Left cardiac atrium (tissue), 4 donors: ENCODE results near the gene DEPP1. TPM values are rescaled to one million over a fixed set of nuclear protein-coding genes. Genes with fewer than 3 reads are reported as not detected.

Experiments used
- ATAC-seq, 2 donors: fragments of 200-7000 bp; cut with Tn5 transposase; one replicate each; pipeline ENCODE4 v1.9.1; 2020; ENCODE audit warnings: mild to moderate bottlenecking in 2 of 2, moderate library complexity in 2 of 2
- DNase-seq: peaks from one replicate; pipeline ENCODE4 v3.0.0-alpha.2; 2020
- intact Hi-C, 2 donors: fragments of 100-400 bp; cut with DNase I; formaldehyde crosslinking; loops; one replicate each; pipeline versions ENCODE4 v1.14.1 to v1.15.1; 2022 to 2023
- total RNA-seq, 2 donors: library from RNA; stranded (reverse); fragmentation: NEBNext Ultra II Directional; extraction: Animal tissue kit (Norgen Biotek cat#: 25700); gene quantifications; one replicate each; pipeline ENCODE4 v1.2.1, GENCODE V29; 2021
- donor health status: DM: no; HTN: yes; CAD: no.
- donor health status: DM: no; HTN: yes; CAD: no; lungs with severe emphysema.
- donor health status: DM: yes; HTN: yes; CAD: no.
- donor health status: Dilated cardiomyopathy.

Gene DEPP1
- total RNA-seq, 2 donors from 2014 or later, result 36.7 to 49.2 TPM

DNA sequence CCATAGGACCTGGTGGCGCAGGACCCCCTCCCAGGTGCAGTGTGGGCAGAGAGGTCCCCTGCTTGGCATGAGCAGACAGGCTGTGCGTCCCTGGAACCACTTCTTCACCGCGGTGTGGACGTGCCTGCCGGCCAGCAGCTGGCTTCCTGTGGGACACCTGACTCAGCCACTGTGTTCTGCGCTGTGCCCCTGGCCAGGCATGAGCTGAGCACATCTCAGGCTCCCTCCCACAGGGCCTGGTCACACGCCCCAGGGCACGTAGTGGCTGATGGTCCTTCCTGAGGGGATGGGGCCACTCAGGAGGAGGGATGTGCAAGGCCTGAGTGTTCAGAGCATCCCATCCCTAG lies 3.5 kb upstream of the DEPP1 start:
- ATAC-seq (peak; percentile 7 to 52), DNase-seq (peak; percentile 66)
- intact Hi-C loops, result no loop called here

DNA sequence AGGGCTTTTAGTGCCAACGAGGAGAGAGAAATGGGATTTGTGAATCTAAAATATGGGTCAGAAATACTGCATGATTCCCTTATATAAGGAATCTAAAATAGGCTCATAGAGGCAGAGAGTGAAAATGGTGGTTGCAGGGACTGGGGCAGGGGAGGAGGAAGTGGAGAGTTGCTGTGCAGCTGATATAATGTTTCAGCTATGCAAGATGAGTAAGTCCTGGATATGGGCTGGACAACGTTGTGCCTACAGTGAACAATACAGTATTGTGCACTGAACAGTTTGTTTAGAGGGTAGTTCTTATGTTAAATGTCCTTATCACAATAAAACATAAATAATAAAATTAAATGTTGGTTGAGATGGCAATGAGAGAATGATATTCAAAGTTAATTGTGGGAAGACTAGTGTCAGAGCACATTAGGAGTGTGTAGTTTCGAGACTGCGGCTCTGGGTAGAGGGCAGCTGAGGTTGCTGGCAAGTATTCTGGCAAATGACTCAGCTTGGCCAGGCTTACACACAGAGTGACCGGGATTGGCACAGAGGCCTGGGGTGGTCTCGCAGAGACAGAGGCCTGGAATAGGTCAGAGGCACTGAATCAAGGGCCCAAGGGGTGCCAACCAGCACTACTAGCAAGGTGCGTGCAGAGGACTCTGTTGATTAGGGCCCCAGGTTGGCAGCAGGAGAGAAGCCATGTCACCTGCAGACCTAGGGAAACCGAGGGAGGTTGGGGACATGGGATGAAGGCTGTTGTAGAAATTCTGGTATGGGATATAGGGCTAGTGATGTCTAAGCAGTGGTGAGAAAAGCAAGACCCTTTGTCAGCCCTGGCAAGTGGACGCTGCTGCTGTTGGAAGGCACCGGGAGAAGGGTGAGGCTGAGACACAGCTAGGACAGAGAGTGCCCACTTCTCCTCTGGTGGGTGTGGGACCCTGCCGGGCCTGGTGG lies 2.8 kb upstream of the DEPP1 start:
- intact Hi-C loops, result no loop called here
- ATAC-seq (peak; percentile 44 to 66), DNase-seq (peak; percentile 72)

DNA sequence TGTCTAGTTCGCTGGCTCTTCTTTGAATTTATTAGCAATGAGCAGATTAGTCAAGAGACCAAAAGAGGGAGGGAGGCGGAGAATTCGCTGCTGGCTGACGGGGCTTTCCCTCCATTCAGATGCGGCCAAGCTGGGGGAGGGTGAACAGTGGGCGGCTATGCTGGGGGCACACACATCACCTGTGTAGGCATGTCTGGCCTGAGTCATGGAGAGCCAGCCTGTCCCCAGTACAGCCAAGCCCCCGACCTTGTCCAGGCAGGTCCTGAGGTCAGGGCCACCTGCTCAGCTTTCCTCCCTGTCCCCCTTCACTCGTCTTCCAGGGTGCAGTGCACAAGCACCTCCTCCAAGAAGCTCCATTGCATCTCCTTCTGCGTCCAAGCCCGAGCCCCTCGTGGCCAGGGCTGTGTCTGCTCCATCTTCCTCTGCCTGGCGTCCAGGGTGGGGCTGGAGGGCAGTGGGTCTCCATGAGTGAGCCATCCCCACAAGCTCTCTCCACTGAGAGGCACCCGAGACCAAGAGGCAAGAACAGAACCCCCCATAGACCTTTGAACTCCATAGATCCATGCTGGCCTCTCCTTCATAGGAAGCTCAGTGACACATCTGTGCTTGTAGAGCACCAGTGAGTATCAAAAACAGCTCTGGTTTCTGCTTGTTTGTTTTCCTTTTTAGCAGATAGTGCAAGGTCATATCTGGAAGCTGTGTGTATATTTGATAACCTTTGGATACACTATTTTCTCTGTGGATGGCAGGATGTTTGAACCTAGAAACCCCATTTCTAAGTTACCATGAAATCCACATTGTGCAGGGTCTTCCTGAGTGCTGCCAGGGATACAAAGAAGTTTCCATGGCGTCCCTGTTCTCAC lies 1.9 kb upstream of the DEPP1 start:
- ATAC-seq, result no peak
- DNase-seq, result no peak
- intact Hi-C loops, result no loop called here

DNA sequence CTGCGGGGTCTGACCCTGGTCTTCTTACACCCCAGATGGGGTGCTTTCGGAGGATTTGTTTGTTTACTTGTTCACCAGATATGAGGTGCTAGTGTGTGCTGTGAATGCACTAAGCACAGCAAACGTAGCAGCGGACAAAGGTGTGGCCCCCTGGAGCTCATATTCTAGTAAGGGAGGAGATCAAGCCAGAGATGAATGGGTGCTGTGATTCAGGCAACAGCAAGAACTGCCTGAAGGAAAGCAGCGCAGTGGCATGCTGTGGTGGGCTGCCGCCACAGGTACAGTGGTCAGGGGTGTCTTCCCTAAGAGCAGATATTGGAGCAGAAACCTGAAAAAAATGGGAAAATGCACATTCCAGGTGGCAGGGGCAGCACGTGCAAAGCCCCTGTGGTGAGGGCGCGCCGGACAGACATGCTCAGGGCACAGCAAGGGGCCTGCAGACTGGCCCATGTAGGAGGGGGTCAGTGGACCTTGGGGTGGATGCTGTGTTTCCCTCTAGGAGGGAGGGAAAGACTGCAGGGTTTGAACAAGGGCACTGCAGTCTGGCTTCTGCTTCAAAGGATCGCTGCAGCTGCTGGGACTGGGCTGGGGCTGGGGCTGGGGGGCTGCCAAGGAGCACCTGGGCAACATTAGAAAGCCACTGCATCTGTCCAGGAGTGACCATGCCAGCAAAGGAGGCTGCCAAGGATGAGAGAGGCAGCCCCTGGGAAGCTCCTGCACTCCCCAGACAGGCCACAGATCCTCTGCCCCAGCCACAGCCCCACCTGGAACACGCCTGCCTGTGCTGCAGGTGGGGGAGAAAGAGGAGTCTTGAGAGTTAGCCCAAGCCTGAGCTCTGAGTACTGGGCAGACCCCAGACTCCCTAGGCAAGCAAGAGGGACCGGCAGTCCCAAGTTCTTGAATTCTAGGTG lies 927 bp upstream of the DEPP1 start:
- ATAC-seq, result no peak
- peak; percentile 12 for DNase-seq
- intact Hi-C loops, result loop anchor here in 1 of 2 donors (10.0 kb wide), 1 partner anchor 105 kb away; no protein-coding TSS in a partner anchor

DNA sequence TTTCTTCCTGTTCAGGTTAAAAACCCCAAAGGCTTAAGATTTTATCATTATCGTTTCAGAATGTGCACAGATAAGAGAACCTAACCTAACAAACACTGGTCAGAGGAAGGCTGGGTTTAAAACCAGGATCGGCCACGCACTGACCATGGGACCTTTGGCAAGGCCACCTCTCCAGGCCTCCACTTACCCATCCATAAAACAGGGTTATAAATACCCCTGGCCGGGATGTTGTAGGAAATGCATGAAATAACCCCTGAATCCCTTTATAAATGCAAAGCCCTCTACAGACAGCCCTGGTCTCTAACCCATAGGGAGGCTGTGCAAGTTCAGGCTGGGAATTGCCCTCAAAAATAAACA lies 418 bp downstream of the DEPP1 start:
- no peak for ATAC-seq
- intact Hi-C loops, result loop anchor here in 1 of 2 donors (10.0 kb wide), 1 partner anchor 103 kb away; no protein-coding TSS in a partner anchor
- DNase-seq, result no peak

DNA sequence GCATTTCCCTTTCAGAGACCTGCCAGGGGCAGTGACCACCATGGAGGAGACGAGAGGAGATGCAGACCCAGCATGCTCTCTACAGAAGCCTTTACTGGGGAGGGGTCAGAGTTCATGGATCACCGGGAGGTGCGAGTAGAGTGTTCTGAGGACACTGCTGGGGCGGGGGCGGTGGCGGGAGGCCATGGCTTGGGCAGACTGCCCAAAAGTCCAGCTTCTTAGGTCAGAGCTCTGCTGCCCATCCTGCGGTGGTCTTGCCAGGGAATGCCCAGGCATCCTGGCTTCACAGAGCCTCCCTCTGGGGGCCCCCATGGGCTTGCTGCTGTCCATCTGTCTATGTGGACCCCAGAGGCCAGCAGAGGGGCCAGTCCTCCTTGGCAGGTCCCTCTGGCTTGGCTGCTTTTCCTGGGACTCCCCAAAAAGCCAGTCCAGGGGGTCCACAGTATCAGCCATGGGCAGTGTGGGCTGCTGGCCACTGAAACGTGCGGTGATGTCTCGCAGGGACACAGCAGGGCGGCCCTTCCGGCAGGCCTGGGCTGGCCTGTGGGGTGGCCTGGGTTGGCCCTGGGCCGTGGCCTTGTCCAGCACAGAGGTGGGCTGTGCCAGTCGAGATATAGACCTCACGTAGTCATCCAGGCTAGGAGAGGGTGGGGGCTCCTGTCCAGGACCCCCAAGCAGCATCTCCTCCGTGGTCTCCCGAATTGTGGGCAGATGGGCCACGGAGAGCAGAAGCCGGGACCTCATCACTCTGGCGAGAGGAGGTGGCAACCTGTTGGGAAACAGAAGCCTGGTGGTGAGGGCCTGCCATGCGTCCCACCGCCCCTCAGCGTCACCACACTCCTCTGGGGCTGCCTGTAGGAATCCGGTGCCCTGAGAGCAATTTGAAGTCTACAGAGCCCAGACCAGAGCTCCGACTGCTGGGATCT lies 1.1 kb downstream of the DEPP1 start:
- DNase-seq (no peak), ATAC-seq (peak in 1 of 2 donors; percentile 1)
- intact Hi-C loops, result loop anchor here in 1 of 2 donors (10.0 kb wide), 1 partner anchor 103 kb away; no protein-coding TSS in a partner anchor

DNA sequence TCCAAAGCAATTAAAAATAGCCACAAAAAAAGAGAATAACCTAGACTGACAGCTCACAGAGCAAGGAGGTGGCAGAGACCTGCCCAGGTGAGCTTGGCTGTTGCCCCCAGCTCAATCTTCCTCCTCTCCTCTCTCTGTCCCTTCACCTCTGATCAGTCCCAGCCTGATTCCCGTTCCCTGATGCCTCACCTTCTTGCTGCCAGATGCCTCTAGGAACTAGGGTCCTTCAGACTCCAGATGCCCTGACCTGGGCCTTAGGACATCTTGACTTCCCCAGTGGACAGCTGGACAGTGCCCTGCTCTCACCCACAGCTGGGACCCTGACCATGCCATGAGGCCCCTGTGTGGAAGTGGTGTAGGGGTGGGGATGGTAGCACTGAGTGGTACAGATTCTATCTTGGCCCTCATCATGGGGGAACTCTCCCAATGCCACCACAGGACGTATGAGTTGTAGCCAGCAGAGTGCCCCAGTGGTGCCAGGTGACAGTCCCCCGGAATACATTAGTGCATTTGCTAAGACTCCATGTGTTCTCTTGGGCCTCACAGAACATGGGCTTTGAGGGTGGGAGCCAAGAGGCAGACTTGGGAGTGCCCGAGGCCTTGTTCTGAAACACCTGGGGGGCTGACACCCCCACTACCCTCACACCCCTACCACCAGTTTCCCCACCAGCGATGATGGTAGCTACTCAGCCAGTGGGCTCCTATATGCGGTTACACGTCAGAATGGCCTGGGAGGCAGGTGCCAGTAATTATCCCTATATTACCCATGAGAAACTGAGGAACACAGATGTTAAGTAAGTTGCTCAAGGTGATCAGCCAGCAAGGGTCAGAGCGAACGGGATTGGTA lies 2.0 kb downstream of the DEPP1 start:
- no peak for DNase-seq
- ATAC-seq, result no peak
- intact Hi-C loops, result loop anchor here in 1 of 2 donors (10.0 kb wide), 1 partner anchor 102 kb away; no protein-coding TSS in a partner anchor

DNA sequence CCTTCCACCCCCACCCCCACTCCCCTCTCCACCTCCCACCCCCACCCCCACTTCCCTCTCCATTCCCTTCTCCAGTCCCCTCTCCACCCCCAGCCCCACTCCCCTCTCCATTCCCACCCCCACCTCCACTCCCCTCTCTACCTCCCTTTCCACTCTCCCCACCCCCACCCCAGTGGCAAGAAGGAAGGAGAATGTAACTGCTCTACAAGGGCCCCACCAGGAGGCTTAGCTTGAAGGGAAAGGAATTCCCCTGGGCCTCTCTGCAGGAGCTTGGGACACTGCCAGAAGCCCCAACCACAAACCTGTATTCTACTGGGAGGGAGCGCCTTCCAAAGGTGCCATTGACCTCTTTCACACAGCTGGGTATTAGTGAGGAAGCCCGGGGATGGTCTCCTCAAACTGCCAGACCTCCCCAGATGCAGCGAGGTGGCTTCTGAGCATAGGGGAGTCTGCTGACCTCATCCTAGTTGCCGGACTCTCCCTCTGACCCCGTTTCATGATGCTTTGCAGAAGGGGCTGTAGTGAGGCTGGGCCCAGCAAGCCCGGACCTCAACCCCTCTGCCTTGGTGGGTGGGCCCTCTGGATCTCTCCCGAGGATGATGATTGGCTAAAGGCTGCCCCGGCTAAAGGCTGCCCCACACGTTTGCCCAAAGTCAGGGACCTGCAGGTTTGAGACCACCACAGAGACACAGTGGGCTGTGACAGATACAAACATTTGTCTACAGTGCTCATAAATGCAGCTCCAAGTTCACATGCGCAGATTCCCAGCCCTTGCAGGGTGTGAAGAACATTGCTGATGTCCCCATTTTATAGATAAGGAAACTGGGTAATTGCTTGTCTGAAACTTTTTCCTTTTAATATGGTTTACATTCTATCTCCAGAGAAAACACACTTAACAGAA lies 2.9 kb downstream of the DEPP1 start:
- DNase-seq (no peak), ATAC-seq (no peak)
- intact Hi-C loops, result loop anchor here in 1 of 2 donors (10.0 kb wide), 1 partner anchor 101 kb away; no protein-coding TSS in a partner anchor

DNA sequence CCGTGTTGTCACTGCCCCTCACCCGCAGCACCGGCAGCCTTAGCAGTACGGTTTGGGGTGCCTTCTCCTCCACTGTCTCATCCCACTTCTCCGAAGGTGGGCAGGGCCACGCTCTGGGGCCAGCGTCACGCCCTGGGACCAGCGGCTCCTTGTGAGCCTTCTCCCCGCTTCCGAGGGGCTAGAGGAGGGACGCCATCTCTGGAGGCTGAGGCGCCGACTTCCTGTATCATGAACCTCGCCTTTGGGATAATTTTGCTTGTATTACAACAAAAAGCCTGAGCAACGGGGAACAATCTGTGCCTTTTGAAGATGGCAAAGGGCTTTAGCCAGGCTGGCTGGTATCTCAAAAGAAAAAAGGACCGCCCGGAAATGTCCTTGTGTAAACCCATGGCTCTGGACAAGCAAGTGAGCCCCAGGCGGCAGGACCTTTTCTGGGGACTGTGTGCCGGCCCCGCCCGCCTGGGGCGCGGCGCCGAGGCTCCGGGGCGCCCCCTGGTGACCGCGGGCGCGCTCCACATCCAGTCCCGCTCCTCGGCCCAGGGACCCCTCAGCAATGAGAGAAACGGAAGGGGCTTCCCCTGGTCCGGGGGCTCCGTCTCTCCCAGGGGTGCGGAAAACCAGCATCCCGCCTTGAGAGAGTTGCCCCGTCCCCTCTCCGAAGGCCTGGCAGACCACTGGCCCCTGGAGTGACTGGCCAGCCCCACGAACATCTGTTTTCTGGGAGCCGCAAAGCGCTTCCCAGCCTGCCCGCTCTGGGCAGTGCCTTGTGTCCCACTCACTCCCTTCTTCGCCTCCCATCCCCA lies 3.8 kb downstream of the DEPP1 start:
- ATAC-seq (peak; percentile 76 to 78), DNase-seq (peak; percentile 80)
- intact Hi-C loops, result loop anchor here (1.0 to 10.0 kb wide), 3 partner anchors 43 to 100 kb away; no protein-coding TSS in a partner anchor

DNA sequence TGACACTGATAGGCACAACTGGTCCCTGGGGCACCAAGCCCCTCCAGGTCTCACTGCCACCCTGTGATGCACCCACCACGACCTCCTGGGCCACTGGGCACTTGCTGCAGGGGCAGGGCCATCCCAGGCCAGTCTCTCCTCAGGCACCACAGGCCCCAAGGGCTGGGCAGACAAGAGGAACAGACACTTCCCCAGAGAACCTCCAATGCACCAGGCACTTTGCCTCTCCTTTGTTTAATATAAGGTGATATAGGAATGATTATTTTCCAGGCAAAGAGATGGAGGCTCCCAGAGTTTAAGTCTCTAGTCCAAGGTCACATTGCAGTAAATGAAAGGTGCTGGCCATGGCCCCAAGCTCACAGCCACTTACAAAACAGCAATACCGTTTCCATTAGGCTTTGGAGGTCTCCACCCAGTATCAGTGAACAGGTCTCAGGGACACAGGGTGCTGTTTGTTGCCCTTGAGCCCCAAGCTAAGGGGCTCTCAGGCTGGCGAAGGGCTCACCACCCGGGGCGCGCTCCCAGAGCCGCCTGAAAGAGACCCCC lies 4.5 kb downstream of the DEPP1 start:
- DNase-seq (no peak), ATAC-seq (no peak)
- intact Hi-C loops, result loop anchor here (1.0 to 10.0 kb wide), 3 partner anchors 42 to 99 kb away; no protein-coding TSS in a partner anchor

DNA sequence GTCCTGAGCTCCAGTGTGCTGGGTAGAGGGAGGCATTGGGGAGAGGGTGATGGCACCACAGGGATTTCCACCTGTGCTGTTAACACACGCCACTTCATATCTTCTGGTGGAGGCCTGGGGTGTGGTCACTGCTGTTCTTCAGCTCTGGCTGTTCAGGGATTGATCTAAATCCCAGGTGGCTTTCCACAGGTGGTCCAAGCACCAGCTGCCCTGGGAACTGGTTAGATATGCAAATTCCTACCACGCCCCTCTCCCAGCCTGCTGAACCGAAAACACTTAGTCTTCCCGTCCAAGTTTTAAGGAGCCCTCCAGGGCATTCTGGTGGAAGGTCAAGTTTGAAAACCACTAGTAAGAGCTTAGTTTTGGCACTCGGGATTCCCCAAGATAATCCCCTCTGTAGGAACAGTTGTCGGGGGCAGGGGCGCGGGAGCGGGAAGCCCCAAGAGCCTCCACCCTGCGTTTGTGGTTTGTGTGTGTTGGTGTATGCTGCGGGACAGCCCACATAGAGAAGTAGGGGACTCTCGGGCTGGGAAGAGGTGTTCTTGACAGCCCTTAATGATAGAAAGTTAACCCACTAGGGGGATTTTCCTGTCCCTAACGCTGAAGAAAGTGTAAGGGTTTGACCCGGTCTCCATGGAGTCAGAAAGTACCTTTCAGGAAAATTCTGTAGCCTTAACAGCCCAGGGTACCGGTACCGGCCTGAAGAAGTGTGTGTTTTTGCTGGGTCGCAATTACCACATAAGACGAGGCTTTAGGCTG lies 5.1 kb downstream of the DEPP1 start:
- intact Hi-C loops, result loop anchor here (1.0 to 10.0 kb wide), 3 partner anchors 41 to 99 kb away; no protein-coding TSS in a partner anchor
- DNase-seq (no peak), ATAC-seq (no peak)

DNA sequence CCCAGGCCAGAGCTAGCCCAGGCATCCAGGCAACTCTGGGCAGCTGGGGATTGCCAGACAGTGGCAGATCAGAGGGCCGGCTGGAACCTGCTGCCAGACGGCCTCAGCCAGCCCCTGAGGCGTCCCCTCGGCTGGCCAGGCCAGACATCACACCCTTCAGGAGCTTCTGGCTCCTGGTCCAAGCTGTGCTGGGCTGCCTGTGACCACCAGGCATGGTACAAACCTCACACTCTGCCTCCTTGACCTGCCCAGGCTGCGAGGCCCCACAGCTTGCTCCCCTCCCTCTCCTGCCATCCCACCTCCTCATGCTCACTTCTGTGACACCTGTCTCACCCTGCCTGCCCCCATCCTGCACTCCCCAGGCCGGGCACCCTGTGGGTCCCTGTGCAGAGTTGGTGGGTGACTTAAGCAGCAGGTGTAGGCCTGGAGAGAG lies 5.7 kb downstream of the DEPP1 start:
- intact Hi-C loops, result loop anchor here (5.0 to 10.0 kb wide), 2 partner anchors 41 to 98 kb away; no protein-coding TSS in a partner anchor
- no peak for DNase-seq

DNA sequence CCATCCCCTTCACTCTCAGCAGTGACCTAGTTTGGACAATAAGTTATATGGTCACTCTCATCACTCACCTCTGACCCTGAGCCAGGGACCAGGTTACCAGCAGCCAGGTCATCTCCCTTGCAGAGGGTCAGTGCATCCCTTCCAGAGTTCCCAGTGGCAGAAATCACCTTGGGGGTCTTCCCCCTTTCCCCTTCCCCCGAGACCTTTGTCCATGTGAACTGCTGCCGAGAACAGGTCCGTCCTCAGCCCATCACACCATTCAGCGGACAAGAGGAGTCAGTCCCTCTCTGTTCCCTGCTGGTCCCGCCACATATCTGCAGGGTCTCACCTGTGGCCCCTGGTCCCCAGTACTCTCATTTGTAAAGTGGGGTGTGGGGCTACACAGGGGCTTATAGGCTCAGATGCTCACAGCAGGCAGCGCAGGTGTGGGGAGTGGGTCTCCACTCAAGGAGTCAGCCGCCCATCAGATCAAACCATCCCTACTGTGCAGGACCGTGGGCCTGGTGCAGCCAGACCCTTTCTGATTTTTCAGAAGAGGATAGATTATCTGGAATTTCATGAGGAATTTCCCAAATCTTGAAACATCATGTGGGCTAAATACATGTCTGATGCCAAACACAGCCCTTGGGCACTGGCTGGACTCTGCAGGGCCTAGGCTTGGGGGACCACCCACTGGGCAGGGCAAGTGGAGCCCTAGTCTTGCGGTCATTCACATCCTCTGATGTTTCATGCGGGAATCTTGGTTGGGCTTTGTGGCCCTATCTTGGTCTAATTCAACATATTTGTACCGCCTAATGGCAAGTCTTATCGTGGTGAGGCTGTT lies 6.5 kb downstream of the DEPP1 start:
- DNase-seq (no peak), ATAC-seq (no peak)
- intact Hi-C loops, result loop anchor here (5.0 to 10.0 kb wide), 2 partner anchors 40 to 97 kb away; no protein-coding TSS in a partner anchor

More for the DNA sequence above, 5.7 kb downstream of the DEPP1 start:
- ATAC-seq, result peak in 1 of 2 donors; percentile 1
